Measurements from ENCODE around the gene BLOC1S1. TPM values are rescaled to one million over a fixed set of nuclear protein-coding genes. Genes with fewer than 3 reads are reported as not detected.
A peak's percentile ranks its signal among the peaks of the same experiment; 100 is the strongest.

The BLOC1S1 gene
- total and polyA plus RNA-seq, 4 experiments from 2014 or later = 75.1 to 87.1 (median 83.7) TPM

DNA sequence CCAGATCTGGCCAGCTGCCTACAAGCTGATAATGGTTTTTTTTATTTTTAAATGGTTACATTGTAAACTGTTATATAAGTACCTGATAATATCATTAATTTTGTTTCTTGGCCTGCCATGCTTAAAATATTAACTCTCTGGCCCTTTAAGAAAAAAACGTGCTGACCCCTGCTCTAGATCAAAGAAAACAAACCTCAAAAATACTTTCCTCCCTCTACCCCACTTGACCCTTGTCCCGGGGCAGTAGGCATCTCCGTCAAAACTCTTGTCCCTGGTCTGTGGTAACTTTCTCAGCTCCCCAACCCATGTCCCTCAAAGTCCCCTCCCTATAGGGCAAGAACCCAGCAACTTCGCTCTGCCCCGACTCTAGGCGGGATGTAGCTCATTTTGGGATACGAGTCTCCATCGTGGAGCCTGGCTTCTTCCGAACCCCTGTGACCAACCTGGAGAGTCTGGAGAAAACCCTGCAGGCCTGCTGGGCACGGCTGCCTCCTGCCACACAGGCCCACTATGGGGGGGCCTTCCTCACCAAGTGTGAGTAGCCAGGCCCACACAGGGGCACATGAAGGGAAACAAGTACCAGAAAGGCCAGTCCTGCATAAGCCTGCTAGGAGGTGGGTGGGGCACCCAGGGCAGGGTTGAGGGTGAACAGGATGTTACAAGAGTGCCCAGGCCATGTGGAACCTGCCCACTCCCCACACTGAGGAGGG, 7.8 kb downstream of the BLOC1S1 start:
- Histone ChIP-seq H3K36me3 (ENCODE audit: insufficient read depth, low read length) (peaks cover 15% of the 10 kb centered on the region), H3K4me3 (ENCODE audit: low read length in 2 of 2) (no peak overlapping the region), H3K9me3 (ENCODE audit: control insufficient read depth in 1 of 2, low read length in 2 of 2) (no peaks in the 10 kb centered on the region), H3K27ac (ENCODE audit: low read depth, low read length) (no peak overlapping the region), H3K4me1 (ENCODE audit: insufficient read depth, low read length) (peaks cover 24% of the 10 kb centered on the region), H3K27me3 (ENCODE audit: insufficient read depth, low read length) (no peaks in the 10 kb centered on the region)
- H3K27me3 Mint-ChIP-seq = no peaks in the 10 kb centered on the region
- ChIA-PET POLR2A (ENCODE audit: partially characterized antibody) (interaction anchor here (1.2 to 3.8 kb wide), 2 partner anchors 15 to 24 kb away, joined by 3 to 27 read pairs; no protein-coding TSS in a partner anchor), CTCF (ENCODE audit: partially characterized antibody) (interaction anchor here (0.7 to 4.8 kb wide), 5 partner anchors 10 to 356 kb away, joined by 3 to 61 read pairs (median 3); partner anchors contain the start of gene ERBB3)
- H3K36me3 Mint-ChIP-seq = peaks cover 4 to 24% of the 10 kb centered on the region in 2 donors
- intact Hi-C loops (cut with micrococcal nuclease) = loop anchor here (1.0 kb wide), 1 partner anchor 14 kb away; no protein-coding TSS in a partner anchor
- peak overlapping the region in 3 of 7 donors; percentile 22 to 77 (median 38) for H3K27ac Mint-ChIP-seq
- H3K9me3 Mint-ChIP-seq = no peaks in the 10 kb centered on the region
- peaks cover 21 to 54% (median 34%) of the 10 kb centered on the region in 4 donors for H3K4me1 Mint-ChIP-seq
- no peak for DNase-seq
- H3K4me3 Mint-ChIP-seq = no peak overlapping the region

DNA sequence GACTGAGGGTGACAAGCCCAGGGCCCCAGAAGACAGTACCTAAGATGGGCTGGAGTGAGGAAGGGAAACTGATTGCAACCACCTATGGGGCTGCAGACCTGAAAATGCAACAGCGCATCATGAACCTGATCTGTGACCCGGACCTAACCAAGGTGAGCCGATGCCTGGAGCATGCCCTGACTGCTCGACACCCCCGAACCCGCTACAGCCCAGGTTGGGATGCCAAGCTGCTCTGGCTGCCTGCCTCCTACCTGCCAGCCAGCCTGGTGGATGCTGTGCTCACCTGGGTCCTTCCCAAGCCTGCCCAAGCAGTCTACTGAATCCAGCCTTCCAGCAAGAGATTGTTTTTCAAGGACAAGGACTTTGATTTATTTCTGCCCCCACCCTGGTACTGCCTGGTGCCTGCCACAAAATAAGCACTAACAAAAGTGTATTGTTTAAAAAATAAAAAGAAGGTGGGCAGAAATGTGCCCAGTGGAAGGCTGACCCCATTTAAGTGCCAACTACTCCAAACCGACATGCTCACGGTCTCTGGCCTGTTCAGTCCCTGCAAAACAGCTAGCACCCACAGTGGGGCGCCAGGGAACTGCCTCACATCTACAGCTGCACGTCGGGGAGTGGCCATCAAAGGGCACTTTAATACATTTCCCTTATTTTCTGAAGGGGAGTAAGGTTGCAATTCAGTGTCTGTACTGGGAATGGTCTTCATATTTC, 8.5 kb downstream of the BLOC1S1 start:
- peaks cover 21 to 49% (median 33%) of the 10 kb centered on the region in 4 donors for H3K4me1 Mint-ChIP-seq

DNA sequence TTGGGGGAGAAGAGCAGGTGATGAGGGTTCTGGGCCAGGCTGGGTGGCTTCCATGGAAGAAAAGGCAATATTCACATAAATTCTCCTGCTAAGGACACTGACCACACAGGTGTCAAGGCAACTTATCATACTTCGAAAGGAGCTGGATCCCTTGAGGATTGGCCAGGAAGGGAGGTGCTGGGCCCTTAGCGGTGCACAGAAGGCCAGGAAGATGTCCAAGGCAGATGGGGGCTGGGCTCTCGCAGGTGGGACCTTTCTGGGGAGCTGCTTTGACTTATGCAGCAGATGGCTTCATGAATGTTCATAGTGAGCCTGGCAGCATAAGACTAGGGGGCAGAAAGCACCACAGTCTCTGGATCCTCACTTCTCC, 9.1 kb downstream of the BLOC1S1 start:
- Histone ChIP-seq H3K9me3 (ENCODE audit: control insufficient read depth in 1 of 2, low read length in 2 of 2) (no peaks in the 10 kb centered on the region), H3K4me1 (ENCODE audit: insufficient read depth, low read length) (peaks cover 30% of the 10 kb centered on the region), H3K27me3 (ENCODE audit: insufficient read depth, low read length) (no peaks in the 10 kb centered on the region), H3K36me3 (ENCODE audit: insufficient read depth, low read length) (peaks cover 12% of the 10 kb centered on the region), H3K27ac (ENCODE audit: low read depth, low read length) (no peak overlapping the region), H3K4me3 (ENCODE audit: low read length in 2 of 2) (no peak overlapping the region)
- intact Hi-C loops (cut with micrococcal nuclease) = loop anchor here (1.0 kb wide), 1 partner anchor 12 kb away; no protein-coding TSS in a partner anchor
- POLR2A ChIA-PET (ENCODE audit: partially characterized antibody) = interaction anchor here (0.9 to 3.8 kb wide), 6 partner anchors 9 to 249 kb away, joined by 3 to 27 read pairs (median 4); partner anchors contain the start of gene BLOC1S1
- DNase-seq = no peak
- H3K27ac Mint-ChIP-seq = peak overlapping the region; percentile 19 to 86 (median 79)
- H3K27me3 Mint-ChIP-seq = no peaks in the 10 kb centered on the region
- peaks cover 4 to 23% of the 10 kb centered on the region in 2 donors for H3K36me3 Mint-ChIP-seq
- H3K9me3 Mint-ChIP-seq = peaks cover 0 to 1% (median 0%) of the 10 kb centered on the region in 8 donors
- H3K4me3 Mint-ChIP-seq = peak overlapping the region in 2 of 8 donors; percentile 27 to 61
- CTCF ChIA-PET (ENCODE audit: partially characterized antibody) = interaction anchor here (0.8 to 4.8 kb wide), 9 partner anchors 9 to 316 kb away, joined by 3 to 61 read pairs (median 3); partner anchors contain the start of genes BLOC1S1 and ORMDL2
- H3K4me1 Mint-ChIP-seq = peaks cover 24 to 54% (median 38%) of the 10 kb centered on the region in 4 donors

More for the DNA sequence above, 8.5 kb downstream of the BLOC1S1 start:
- Mint-ChIP-seq H3K27ac (peak overlapping the region; percentile 19 to 86 (median 79)), H3K9me3 (peaks cover 0 to under 1% (median 0%) of the 10 kb centered on the region in 8 donors), H3K4me3 (peak overlapping the region in 2 of 8 donors; percentile 13 to 27), H3K36me3 (peaks cover 4 to 22% of the 10 kb centered on the region in 2 donors), H3K27me3 (no peaks in the 10 kb centered on the region)
- Histone ChIP-seq H3K27me3 (ENCODE audit: insufficient read depth, low read length) (no peaks in the 10 kb centered on the region), H3K36me3 (ENCODE audit: insufficient read depth, low read length) (peaks cover 15% of the 10 kb centered on the region), H3K27ac (ENCODE audit: low read depth, low read length) (no peak overlapping the region), H3K4me1 (ENCODE audit: insufficient read depth, low read length) (peaks cover 25% of the 10 kb centered on the region), H3K4me3 (ENCODE audit: low read length in 2 of 2) (no peak overlapping the region), H3K9me3 (ENCODE audit: control insufficient read depth in 1 of 2, low read length in 2 of 2) (no peaks in the 10 kb centered on the region)
- ChIA-PET POLR2A (ENCODE audit: partially characterized antibody) (interaction anchor here (0.9 to 3.8 kb wide), 6 partner anchors 9 to 249 kb away, joined by 3 to 27 read pairs (median 4); partner anchors contain the start of gene BLOC1S1), CTCF (ENCODE audit: partially characterized antibody) (interaction anchor here (0.8 to 4.8 kb wide), 9 partner anchors 8 to 316 kb away, joined by 3 to 61 read pairs (median 3); partner anchors contain the start of genes BLOC1S1 and ORMDL2)
- intact Hi-C loops (cut with micrococcal nuclease) = loop anchor here (1.0 kb wide), 1 partner anchor 13 kb away; no protein-coding TSS in a partner anchor
- DNase-seq = peak; percentile 51 to 62 (median 60)

DNA sequence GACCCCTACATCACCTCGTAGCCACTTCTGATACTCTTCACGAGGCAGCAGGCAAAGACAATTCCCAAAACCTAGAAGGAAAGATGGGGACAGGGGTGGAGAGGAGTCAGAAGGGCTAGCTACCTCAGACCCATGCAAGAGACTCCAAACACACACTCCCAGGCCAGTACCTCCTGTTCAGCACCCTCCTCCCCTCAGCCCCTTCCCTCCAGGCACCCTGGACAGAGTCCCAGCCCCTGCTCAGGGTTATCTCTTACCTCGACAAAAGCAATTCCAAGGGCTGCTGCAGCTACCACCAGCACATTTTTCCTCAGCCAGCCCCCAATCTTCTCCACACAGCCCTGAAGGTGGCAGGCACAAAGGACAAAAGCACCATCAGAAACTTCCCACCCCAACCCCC, 9.7 kb downstream of the BLOC1S1 start:
- Histone ChIP-seq H3K4me3 (ENCODE audit: low read length in 2 of 2) (no peak overlapping the region), H3K36me3 (ENCODE audit: insufficient read depth, low read length) (peaks cover 6% of the 10 kb centered on the region), H3K9me3 (ENCODE audit: control insufficient read depth in 1 of 2, low read length in 2 of 2) (no peaks in the 10 kb centered on the region), H3K4me1 (ENCODE audit: insufficient read depth, low read length) (peaks cover 32% of the 10 kb centered on the region), H3K27me3 (ENCODE audit: insufficient read depth, low read length) (no peaks in the 10 kb centered on the region), H3K27ac (ENCODE audit: low read depth, low read length) (no peak overlapping the region)
- Mint-ChIP-seq H3K27me3 (no peaks in the 10 kb centered on the region), H3K4me1 (peaks cover 30 to 56% (median 42%) of the 10 kb centered on the region in 4 donors), H3K9me3 (peaks cover 0 to 1% (median 0%) of the 10 kb centered on the region in 8 donors), H3K27ac (peak overlapping the region in 5 of 7 donors; percentile 29 to 85 (median 82)), H3K4me3 (peak overlapping the region in 2 of 8 donors; percentile 39 to 61), H3K36me3 (peaks cover 4 to 20% of the 10 kb centered on the region in 2 donors)
- ChIA-PET CTCF (ENCODE audit: partially characterized antibody) (interaction anchor here (0.8 to 4.8 kb wide), 7 partner anchors 9 to 271 kb away, joined by 3 to 61 read pairs (median 3); partner anchors contain the start of gene BLOC1S1), POLR2A (ENCODE audit: partially characterized antibody) (interaction anchor here (0.9 to 3.8 kb wide), 6 partner anchors 8 to 248 kb away, joined by 3 to 27 read pairs (median 4); partner anchors contain the start of gene BLOC1S1)
- no peak for DNase-seq
- intact Hi-C loops (cut with micrococcal nuclease) = no loop called here

DNA sequence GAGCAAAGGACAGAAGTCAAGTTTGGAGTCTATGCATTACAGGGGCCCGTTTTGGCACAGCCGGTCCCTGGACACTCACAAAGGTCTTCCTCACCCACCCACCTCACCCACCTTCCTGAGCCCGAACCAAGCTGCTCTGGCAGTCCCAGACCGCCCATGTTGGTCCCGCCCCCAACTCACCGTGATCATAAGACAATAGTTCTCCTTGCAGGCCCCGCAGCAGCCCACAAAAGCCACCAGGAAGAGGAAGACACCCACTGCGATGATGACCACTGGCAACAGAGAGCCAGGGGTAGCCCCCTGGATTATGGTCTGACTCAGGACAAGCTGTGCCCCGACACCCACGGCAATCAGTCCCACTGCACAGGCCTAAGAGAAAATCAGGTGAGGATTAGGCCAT, 11.1 kb downstream of the BLOC1S1 start:
- peaks cover 4 to 18% of the 10 kb centered on the region in 2 donors for H3K36me3 Mint-ChIP-seq
- CTCF ChIA-PET (ENCODE audit: partially characterized antibody) = interaction anchor here (4.7 kb wide), 1 partner anchor 12 kb away, joined by 57 read pairs; no protein-coding TSS in a partner anchor
- H3K27ac ChIP-seq (ENCODE audit: low read depth, low read length) = peak overlapping the region; percentile 60
- POLR2A ChIA-PET (ENCODE audit: partially characterized antibody) = interaction anchor here (1.3 to 3.5 kb wide), 3 partner anchors 8 to 11 kb away, joined by 3 to 42 read pairs (median 5); partner anchors contain the start of gene BLOC1S1
- no peaks in the 10 kb centered on the region for H3K9me3 ChIP-seq (ENCODE audit: control insufficient read depth in 1 of 2, low read length in 2 of 2)
- H3K4me1 ChIP-seq (ENCODE audit: insufficient read depth, low read length) = peaks cover 28% of the 10 kb centered on the region
- H3K9me3 Mint-ChIP-seq = peaks cover 0 to 1% (median 0%) of the 10 kb centered on the region in 8 donors
- peaks cover 32 to 52% (median 42%) of the 10 kb centered on the region in 4 donors for H3K4me1 Mint-ChIP-seq
- no peaks in the 10 kb centered on the region for H3K27me3 Mint-ChIP-seq
- H3K36me3 ChIP-seq (ENCODE audit: insufficient read depth, low read length) = no peaks in the 10 kb centered on the region
- H3K4me3 Mint-ChIP-seq = peak overlapping the region; percentile 69 to 87 (median 84)
- intact Hi-C loops (cut with micrococcal nuclease) = no loop called here
- no peak overlapping the region for H3K4me3 ChIP-seq (ENCODE audit: low read length in 2 of 2)
- no peaks in the 10 kb centered on the region for H3K27me3 ChIP-seq (ENCODE audit: insufficient read depth, low read length)
- peak overlapping the region; percentile 80 to 93 (median 88) for H3K27ac Mint-ChIP-seq
- DNase-seq = no peak

DNA sequence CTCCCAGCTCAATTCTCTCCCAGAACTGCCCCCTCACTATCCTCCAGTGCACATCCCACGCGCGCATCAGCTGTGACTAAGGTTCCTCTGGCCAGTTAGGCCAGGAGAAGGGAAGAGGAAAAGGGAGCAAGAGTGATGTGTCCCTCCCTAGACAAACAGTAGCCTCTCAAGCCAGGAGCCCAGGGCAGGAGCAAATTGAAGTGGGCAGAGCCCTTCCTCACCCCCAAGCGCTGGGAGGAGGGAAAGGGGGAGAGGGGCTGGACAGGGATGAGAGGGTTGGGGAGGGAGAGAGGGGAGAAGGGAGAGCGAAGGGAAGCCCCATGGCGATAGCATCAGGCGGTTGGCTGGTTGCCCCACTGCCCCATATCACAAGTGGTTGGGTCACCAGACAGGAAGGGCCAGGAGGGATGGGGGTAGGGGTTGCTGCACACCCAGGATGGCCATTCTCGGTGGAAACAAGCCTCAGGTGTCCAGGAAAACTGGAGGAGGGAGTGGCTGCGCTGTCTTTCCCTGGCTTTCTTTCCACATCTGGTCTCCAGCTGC, 11.9 kb downstream of the BLOC1S1 start:
- Mint-ChIP-seq H3K4me3 (peak overlapping the region; percentile 69 to 87 (median 84)), H3K27me3 (no peaks in the 10 kb centered on the region), H3K9me3 (peaks cover 0 to 1% (median 0%) of the 10 kb centered on the region in 8 donors), H3K36me3 (peaks cover 4 to 18% of the 10 kb centered on the region in 2 donors), H3K27ac (peak overlapping the region; percentile 80 to 93 (median 88)), H3K4me1 (peaks cover 33 to 52% (median 42%) of the 10 kb centered on the region in 4 donors)
- H3K27me3 ChIP-seq (ENCODE audit: insufficient read depth, low read length) = no peaks in the 10 kb centered on the region
- no peak for DNase-seq
- peak overlapping the region in 1 of 2 donors; percentile 86 for H3K4me3 ChIP-seq (ENCODE audit: low read length in 2 of 2)
- no peaks in the 10 kb centered on the region for H3K36me3 ChIP-seq (ENCODE audit: insufficient read depth, low read length)
- H3K4me1 ChIP-seq (ENCODE audit: insufficient read depth, low read length) = peaks cover 28% of the 10 kb centered on the region
- no peaks in the 10 kb centered on the region for H3K9me3 ChIP-seq (ENCODE audit: control insufficient read depth in 1 of 2, low read length in 2 of 2)
- intact Hi-C loops (cut with micrococcal nuclease) = no loop called here
- CTCF ChIA-PET (ENCODE audit: partially characterized antibody) = interaction anchor here (4.7 kb wide), 1 partner anchor 12 kb away, joined by 57 read pairs; no protein-coding TSS in a partner anchor
- POLR2A ChIA-PET (ENCODE audit: partially characterized antibody) = interaction anchor here (1.3 to 3.5 kb wide), 3 partner anchors 8 to 11 kb away, joined by 3 to 42 read pairs (median 5); partner anchors contain the start of gene BLOC1S1
- peak overlapping the region; percentile 60 for H3K27ac ChIP-seq (ENCODE audit: low read depth, low read length)
